ENCODE results near the gene LMF1. TPM values are rescaled to one million over a fixed set of nuclear protein-coding genes. Genes with fewer than 3 reads are reported as not detected.
A peak's percentile ranks its signal among the peaks of the same experiment; 100 is the strongest.

The LMF1 gene
- total RNA-seq, 1 experiment from 2014 or later: 12.8 TPM

DNA sequence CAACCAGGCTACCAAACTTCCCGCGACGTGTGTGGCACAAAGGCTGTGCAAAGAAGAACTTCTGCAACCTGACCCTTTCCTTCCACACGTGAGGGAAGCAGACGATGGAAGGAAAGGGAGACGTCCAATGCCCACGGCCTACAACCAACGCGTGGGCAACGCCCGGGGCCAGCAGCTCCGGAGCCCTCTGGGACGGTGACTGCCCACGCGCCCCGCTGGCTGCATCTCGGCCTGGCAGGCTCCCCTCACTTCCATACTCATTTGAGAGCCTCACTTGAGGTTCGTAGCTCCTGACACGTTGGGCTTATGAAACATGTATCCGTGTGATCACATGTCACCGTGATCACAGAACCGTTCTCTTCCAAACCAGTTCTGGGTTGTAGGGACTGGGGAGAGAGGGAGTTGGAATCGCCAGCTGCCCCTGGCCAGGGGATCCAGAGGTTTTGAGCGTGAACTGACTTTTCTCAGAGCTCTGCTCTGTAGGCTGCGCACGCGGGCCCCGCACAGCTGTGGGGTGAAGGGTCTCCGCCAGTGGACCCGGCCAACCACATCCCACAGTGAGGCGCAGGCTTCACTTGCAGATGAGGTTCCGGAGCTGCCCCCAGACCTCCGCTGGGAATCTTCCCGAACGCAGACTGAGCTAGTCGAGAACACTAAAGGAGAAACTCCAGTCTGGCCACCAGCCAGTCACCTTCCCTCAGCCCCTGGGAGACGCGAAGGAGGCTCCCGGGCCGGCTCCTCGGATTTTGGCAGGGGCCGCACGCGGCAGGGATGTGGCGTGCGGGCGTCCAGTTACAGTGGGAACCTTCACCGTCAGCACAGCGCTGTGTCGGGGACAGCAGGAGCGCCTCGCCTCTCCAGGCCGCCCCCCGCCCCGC is 1.0 kb downstream of the LMF1 start:
- DNase-seq (ENCODE audit: low read depth, low spot score): no peak
- RAD21 ChIA-PET (ENCODE audit: low non-redundant PET in 1 of 2, low total read pairs in 2 of 2, uncharacterized antibody in 2 of 2, unreplicated experiment in 2 of 2): no interaction called here
- POLR2A ChIA-PET: no interaction called here
- H4K20me1 ChIP-seq (ENCODE audit: insufficient read depth): no peaks in the 10 kb centered on the region
- intact Hi-C loops (cut with micrococcal nuclease): no loop called here
- TF ChIP-seq JUND (IDR thresholded peaks at IDR 0.05) (no peak), SRF (IDR thresholded peaks at IDR 0.05; ENCODE audit: low read depth) (no peak), SP1 (IDR thresholded peaks at IDR 0.05; ENCODE audit: low read depth) (no peak), FOSL1 (IDR thresholded peaks at IDR 0.05; ENCODE audit: low read depth) (no peak), EZH2 (IDR thresholded peaks at IDR 0.05) (no peak)
- TF ChIP-seq, protein P1, sequence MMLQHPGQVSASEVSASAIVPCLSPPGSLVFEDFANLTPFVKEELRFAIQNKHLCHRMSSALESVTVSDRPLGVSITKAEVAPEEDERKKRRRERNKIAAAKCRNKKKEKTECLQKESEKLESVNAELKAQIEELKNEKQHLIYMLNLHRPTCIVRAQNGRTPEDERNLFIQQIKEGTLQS (IDR thresholded peaks at IDR 0.05): no peak
- TF ChIP-seq, protein P2, sequence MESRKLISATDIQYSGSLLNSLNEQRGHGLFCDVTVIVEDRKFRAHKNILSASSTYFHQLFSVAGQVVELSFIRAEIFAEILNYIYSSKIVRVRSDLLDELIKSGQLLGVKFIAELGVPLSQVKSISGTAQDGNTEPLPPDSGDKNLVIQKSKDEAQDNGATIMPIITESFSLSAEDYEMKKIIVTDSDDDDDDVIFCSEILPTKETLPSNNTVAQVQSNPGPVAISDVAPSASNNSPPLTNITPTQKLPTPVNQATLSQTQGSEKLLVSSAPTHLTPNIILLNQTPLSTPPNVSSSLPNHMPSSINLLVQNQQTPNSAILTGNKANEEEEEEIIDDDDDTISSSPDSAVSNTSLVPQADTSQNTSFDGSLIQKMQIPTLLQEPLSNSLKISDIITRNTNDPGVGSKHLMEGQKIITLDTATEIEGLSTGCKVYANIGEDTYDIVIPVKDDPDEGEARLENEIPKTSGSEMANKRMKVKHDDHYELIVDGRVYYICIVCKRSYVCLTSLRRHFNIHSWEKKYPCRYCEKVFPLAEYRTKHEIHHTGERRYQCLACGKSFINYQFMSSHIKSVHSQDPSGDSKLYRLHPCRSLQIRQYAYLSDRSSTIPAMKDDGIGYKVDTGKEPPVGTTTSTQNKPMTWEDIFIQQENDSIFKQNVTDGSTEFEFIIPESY (IDR thresholded peaks at IDR 0.05; ENCODE audit: extremely low read depth, insufficient replicate concordance, low read length): no peak
- TF ChIP-seq, protein P3, sequence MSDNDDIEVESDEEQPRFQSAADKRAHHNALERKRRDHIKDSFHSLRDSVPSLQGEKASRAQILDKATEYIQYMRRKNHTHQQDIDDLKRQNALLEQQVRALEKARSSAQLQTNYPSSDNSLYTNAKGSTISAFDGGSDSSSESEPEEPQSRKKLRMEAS (IDR thresholded peaks at IDR 0.05): peak; percentile 9; the same call in 1 of the 2 replicates
- H3K79me2 ChIP-seq (ENCODE audit: insufficient read depth, low read length): peaks cover 12% of the 10 kb centered on the region; the same call in 1 of the 2 replicates
- no peaks in the 10 kb centered on the region for H3K27me3 ChIP-seq (ENCODE audit: insufficient read depth, low read length)
- TSS peak; percentile 52 for BruUV-seq (replicated peaks)
- H3K9me3 ChIP-seq (ENCODE audit: control insufficient read depth in 1 of 2, insufficient read depth in 1 of 2, low read depth in 1 of 2, low read length in 2 of 2): no peaks in the 10 kb centered on the region; a peak in 1 of 4 replicates
- peak overlapping the region; percentile 91 for H3K27ac ChIP-seq (ENCODE audit: low read depth, low read length)
- ATAC-seq: peak; percentile 2
- H3K9me2 ChIP-seq (ENCODE audit: insufficient read depth): no peaks in the 10 kb centered on the region
- H3K36me3 ChIP-seq (ENCODE audit: control insufficient read depth in 1 of 2, insufficient read depth in 2 of 2, low read length in 2 of 2): peaks cover 0 to 10% of the 10 kb centered on the region in 2 experiments; a peak in 1 of 4 replicates
- peak overlapping the region; percentile 91 for H3K4me2 ChIP-seq (ENCODE audit: low read length)
- peak overlapping the region; percentile 92 for H3K9ac ChIP-seq (ENCODE audit: low read length)
- peaks cover 16 to 22% of the 10 kb centered on the region in 2 experiments for H3K4me1 ChIP-seq (ENCODE audit: control insufficient read depth in 1 of 2, insufficient read depth in 2 of 2, low read length in 2 of 2)
- peak overlapping the region; percentile 72 to 93 for H3K4me3 ChIP-seq (replicated peaks in 1 of 2; ENCODE audit: low read depth in 1 of 2, low read length in 2 of 2)
- CTCF ChIA-PET: no interaction called here
- H2AFZ ChIP-seq (ENCODE audit: low read depth, low read length, poor library complexity, severe bottlenecking): no peak overlapping the region

Data from HCT116 (cell line).